Omental fat pad (tissue), 4 donors: Measurements from ENCODE around the gene ACAP2. TPM values are rescaled to one million over a fixed set of nuclear protein-coding genes. Genes with fewer than 3 reads are reported as not detected.

Source experiments
- ATAC-seq: fragments of 150-250 bp; one replicate; pipeline ENCODE4 v1.9.1; 2016; ENCODE audit warnings: mild to moderate bottlenecking, moderate library complexity; ENCODE audit not compliant: low FRiP score
- DNase-seq: peaks from one replicate; pipeline ENCODE4 v3.0.0-alpha.2; 2019; ENCODE audit warnings: low spot score
- total RNA-seq, 4 donors: library from RNA; depleted of rRNA; stranded (reverse); fragments of >200 nt; gene quantifications; one replicate each; pipeline ENCODE4 v1.1.0, GENCODE V29; 2016
- TF ChIP-seq, protein P1 (sequence below), 3 donors: fragments of 450-650 bp; IDR thresholded peaks; one replicate each; pipeline ENCODE4 v1.5.1; 2016 to 2017; ENCODE audit warnings: antibody characterized with exemption in 3 of 3, mild to moderate bottlenecking in 3 of 3, moderate library complexity in 2 of 3

The ACAP2 gene
- total RNA-seq, 4 donors from 2014 or later: 41.6 to 76.1 (median 44.5) TPM

DNA sequence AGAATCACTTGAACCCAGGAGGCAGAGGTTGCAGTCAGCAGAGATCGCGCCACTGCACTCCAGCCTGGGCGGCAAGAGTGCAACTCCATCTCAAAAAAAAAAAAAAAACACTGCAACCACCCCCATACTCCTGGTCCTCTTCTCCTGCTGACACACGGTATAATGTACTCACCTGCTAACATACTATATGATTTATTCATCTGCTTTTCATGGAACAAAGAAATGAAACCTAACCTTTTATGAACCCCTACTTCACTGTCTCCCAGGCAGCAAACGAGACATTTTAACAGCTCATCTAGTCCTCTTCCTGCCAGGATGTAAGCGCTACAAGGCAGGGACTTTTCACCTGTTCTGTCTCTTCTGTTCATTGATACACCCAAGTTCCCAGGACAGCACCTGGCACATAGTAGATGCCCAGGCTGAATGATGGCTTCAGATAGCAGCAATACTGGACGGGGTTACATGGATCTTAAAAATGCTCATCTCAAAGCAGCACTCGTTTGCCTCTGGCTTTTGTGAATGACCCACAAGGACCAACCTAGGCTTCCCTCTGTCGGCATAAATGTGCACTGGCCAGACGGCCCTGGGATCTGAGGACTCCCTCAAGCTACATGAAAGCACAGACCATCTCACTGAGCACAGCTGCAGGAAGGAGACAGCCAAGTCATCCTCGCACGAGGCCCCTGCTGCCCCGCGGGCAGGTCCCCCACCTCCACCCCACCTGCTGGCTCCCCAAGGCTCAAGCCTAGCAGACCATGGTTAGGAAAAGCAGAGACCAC lies 192.2 kb downstream of the ACAP2 start:
- DNase-seq (no peak), ATAC-seq (no peak)
- TF ChIP-seq, protein P1, sequence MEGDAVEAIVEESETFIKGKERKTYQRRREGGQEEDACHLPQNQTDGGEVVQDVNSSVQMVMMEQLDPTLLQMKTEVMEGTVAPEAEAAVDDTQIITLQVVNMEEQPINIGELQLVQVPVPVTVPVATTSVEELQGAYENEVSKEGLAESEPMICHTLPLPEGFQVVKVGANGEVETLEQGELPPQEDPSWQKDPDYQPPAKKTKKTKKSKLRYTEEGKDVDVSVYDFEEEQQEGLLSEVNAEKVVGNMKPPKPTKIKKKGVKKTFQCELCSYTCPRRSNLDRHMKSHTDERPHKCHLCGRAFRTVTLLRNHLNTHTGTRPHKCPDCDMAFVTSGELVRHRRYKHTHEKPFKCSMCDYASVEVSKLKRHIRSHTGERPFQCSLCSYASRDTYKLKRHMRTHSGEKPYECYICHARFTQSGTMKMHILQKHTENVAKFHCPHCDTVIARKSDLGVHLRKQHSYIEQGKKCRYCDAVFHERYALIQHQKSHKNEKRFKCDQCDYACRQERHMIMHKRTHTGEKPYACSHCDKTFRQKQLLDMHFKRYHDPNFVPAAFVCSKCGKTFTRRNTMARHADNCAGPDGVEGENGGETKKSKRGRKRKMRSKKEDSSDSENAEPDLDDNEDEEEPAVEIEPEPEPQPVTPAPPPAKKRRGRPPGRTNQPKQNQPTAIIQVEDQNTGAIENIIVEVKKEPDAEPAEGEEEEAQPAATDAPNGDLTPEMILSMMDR (IDR thresholded peaks at IDR 0.05): no peak

DNA sequence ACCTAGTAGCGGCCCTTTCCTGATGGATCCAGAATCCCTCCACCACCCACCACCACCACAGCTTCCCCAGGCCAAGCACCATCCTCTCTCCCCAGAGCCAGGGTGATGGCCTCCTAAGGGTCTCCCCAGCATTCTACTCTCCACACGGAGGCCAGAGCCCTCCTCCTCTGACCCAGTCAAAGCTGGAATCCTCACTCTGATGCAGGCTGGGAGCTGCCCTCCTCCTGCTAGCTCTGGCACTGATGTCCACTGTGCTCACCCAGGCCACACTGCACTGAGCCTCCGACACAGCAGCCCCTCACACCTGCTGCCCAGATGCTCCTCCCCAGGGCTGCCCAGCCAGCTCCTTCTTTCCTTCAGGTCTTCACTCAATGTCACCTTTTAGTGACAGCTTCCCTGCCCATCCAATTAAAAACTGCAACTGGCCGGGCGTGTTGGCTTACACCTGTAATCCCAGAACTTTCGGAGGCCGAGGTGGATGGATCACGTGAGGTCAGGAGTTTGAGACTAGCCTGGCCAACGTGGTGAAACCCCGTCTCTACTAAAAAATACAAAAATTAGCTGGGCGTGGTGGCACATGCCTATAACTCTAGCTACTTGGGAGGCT lies 192.9 kb downstream of the ACAP2 start:
- TF ChIP-seq, protein P1 (IDR thresholded peaks at IDR 0.05): no peak
- ATAC-seq (no peak), DNase-seq (no peak)

DNA sequence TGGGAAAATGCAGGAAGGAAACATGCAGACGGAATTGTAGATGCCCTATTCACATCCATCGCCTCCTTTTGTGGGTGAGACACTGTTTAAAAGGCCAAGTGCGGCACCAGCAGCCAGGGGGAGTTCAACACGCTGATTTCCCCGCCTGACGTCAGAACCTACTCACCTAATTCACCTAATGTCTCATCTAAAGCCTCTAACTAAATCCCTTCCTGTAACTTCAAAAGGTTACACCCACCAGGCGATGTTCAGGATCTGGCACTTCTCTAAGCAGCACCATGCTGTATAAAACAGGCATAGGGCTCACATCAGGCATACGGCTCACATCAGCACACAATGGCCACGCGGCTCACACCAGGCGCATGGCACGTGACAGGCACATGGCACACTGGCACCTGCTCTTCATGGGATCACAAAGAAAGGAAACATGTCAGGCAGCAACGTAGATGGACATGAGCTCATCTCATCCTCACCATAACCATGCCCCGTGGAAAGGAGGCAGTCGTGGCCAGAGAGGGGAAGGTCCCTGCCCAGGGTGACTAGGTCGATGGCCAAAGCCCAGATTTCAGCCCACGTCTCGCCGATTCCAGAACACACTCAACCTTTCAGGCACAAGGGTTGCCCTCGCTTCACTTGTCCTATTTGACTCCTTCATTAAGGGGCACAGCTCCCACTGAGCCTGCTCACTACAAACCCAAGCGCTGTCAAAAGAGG lies 193.6 kb downstream of the ACAP2 start:
- TF ChIP-seq, protein P1 (IDR thresholded peaks at IDR 0.05): no peak
- no peak for DNase-seq
- ATAC-seq: no peak

DNA sequence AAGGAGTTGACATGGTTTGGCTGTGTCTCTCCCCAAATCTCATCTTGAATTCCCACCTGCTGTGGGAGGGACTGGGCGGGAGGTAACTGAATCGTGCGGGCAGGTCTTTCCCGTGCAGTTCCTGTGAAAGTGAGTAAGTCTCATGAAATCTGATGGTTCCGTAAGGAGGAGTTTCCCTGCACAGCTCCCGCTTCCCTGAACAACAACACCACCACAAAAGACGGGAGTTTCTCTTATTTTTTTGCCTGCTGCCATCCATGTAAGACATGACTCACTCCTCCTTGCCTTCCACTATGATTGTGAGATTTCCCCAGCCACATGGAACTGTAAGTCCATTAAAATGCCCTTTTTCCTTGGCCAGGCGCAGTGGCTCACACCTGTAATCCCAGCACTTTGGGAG lies 194.5 kb downstream of the ACAP2 start:
- TF ChIP-seq, protein P1 (IDR thresholded peaks at IDR 0.05): no peak
- DNase-seq: no peak
- ATAC-seq: no peak

DNA sequence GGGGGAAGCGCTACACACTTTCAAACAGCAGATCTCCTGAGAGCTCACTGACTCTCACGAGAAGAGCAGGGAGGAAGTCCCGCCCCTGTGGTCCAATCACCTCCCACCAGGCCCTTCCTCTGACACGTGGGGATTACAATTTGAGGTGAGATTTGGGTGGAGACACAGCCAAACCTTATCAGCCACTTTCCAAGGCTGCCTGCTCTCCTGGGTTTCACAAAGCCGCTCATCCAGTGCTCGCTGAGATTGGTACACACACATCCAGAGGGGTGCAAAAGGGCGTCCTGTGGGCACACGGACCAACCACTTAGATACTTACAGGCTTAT lies 195.0 kb downstream of the ACAP2 start:
- no peak for DNase-seq
- TF ChIP-seq, protein P1 (IDR thresholded peaks at IDR 0.05): no peak
- no peak for ATAC-seq

DNA sequence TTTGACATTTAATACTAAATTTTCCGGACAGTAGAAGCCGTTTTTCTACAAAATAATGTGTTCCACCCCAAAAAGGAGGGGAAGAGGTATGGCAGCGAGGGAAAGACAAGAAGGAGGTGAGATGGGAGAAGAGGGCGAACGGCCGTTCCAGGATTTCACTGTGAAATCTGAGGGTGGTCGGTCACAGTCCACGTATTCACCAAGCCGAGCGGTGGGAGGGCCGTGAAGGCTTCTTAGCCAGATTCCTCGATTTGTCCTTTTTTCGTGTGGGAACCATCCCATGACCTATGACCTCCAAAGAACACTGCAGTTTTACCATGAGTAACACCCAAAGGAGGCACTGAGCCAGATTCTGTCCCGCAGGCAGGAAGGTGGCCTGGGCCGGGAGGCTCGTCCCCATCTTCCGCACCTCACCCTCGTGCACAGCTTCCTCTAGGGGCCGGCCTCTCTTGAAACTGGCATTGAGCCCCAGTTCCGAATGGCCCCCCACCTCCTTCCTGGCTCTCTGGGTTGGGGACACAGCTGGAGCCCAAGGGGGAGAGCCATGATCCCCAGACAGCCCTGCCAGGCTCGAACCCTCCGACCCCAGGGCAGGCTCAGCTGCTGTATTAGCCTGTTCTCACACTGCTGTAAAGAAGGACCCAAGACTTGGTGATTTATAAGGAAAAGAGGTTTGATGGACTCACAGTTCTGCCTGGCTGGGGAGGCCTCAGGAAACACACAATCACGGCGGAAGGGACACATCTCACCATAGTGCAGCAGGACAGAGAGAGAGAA lies 195.5 kb downstream of the ACAP2 start:
- TF ChIP-seq, protein P1 (IDR thresholded peaks at IDR 0.05): no peak
- DNase-seq (no peak), ATAC-seq (no peak)
